ENCODE measurements around the gene MMP13. TPM values are rescaled to one million over a fixed set of nuclear protein-coding genes. Genes with fewer than 3 reads are reported as not detected.

The MMP13 gene
- total and polyA plus RNA-seq, 9 donors = not detected

- Histone ChIP-seq H3K9me3 (no peaks in the 10 kb centered on the region), H3K36me3 (no peaks in the 10 kb centered on the region), H3K27ac (no peak overlapping the region), H3K4me1 (ENCODE audit: insufficient read depth) (no peaks in the 10 kb centered on the region), H3K4me3 (no peak overlapping the region), H3K27me3 (no peaks in the 10 kb centered on the region)
- WGBS, 3 donors = 59 to 77% (median 69%) methylated on average over 5 of the region's 5 CpGs
- no peak for TF ChIP-seq POLR2A (IDR thresholded peaks at IDR 0.05)
- TF ChIP-seq CTCF (IDR thresholded peaks at IDR 0.05) = no peak
- no peak for TF ChIP-seq EP300 (IDR thresholded peaks at IDR 0.05)
- intact Hi-C loops (cut with DNase I) = no loop called here
- no peak for DNase-seq
Measured at GRCh38 chr11:102989379-102990047, 34.0 kb upstream of the MMP13 start.

- intact Hi-C loops (cut with DNase I) = no loop called here
- no peak overlapping the region for H3K27ac ChIP-seq
- 81 to 86% (median 82%) methylated on average over 2 of the region's 2 CpGs for WGBS, 3 donors
Measured at GRCh38 chr11:102986815-102987214, 31.3 kb upstream of the MMP13 start.

GRCh38 chr11:102985850-102986249 lies 30.3 kb upstream of the MMP13 start:
- Histone ChIP-seq H3K9me3 (no peaks in the 10 kb centered on the region), H3K36me3 (no peaks in the 10 kb centered on the region), H3K27ac (no peak overlapping the region), H3K27me3 (no peaks in the 10 kb centered on the region), H3K4me3 (no peak overlapping the region), H3K4me1 (ENCODE audit: insufficient read depth) (no peaks in the 10 kb centered on the region)
- DNase-seq = no peak
- TF ChIP-seq EP300 (IDR thresholded peaks at IDR 0.05) (no peak), CTCF (IDR thresholded peaks at IDR 0.05) (no peak), POLR2A (IDR thresholded peaks at IDR 0.05) (no peak)
- intact Hi-C loops (cut with DNase I) = no loop called here
- 71 to 89% (median 77%) methylated on average over 1 of the region's 1 CpG for WGBS, 3 donors

More at GRCh38 chr11:102986815-102987214, 31.3 kb upstream of the MMP13 start:
- DNase-seq = no peak
- Histone ChIP-seq H3K27me3 (no peaks in the 10 kb centered on the region), H3K9me3 (no peaks in the 10 kb centered on the region), H3K4me1 (ENCODE audit: insufficient read depth) (no peaks in the 10 kb centered on the region), H3K4me3 (no peak overlapping the region), H3K36me3 (no peaks in the 10 kb centered on the region)
- TF ChIP-seq EP300 (IDR thresholded peaks at IDR 0.05) (no peak), CTCF (IDR thresholded peaks at IDR 0.05) (no peak), POLR2A (IDR thresholded peaks at IDR 0.05) (no peak)

- Histone ChIP-seq H3K36me3 (no peaks in the 10 kb centered on the region), H3K9me3 (no peaks in the 10 kb centered on the region), H3K4me3 (no peak overlapping the region), H3K27ac (no peak overlapping the region), H3K27me3 (no peaks in the 10 kb centered on the region), H3K4me1 (ENCODE audit: insufficient read depth) (no peaks in the 10 kb centered on the region)
- no peak for DNase-seq
- 69 to 74% (median 73%) methylated on average over 2 of the region's 2 CpGs for WGBS, 3 donors
- TF ChIP-seq EP300 (IDR thresholded peaks at IDR 0.05) (no peak), POLR2A (IDR thresholded peaks at IDR 0.05) (no peak), CTCF (IDR thresholded peaks at IDR 0.05) (no peak)
- intact Hi-C loops (cut with DNase I) = no loop called here
Measured at GRCh38 chr11:102983486-102983885, 28.0 kb upstream of the MMP13 start.

Data from ovary (tissue), 9 donors.